HG02943 (cell line): Measurements from ENCODE around the gene SDR39U1.

ENCODE experiments used
- ATAC-seq: cut with Tn5 transposase; IDR thresholded peaks from one replicate; pipeline ENCODE4 v1.9.1; 2021; ENCODE audit warnings: mild to moderate bottlenecking, low read depth, moderate library complexity; ENCODE audit not compliant: unreplicated experiment

Gene SDR39U1

DNA sequence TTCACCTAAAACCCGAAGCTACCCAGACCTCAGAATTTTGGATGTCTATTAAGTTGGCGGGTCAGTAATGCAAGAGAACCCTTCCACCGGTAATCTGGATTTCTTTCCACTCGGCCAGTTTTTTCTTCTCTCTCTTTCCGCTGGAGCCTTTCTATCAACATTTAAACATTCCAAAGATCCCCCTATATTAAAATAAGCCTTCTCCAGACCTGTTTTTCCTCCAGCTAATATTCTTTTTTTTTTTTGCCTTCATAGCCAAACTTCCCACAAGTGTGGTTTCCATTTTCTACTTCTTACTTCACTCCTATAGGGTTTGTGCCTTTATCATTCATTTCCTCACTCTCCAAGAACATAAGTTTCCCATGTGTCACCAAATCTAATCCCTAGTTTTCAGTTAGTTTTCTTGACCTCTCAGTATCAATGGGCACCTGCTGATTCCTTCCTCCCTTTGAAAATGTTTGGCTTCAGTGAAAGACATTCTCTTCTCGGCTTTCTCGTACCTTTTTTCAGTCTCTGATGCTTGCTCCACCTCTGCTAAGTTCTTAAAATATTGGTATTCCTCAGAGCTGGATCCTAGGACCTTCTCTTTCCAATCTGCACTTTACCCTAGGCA lies 583 bp upstream of the SDR39U1 start:
- no peak for ATAC-seq

DNA sequence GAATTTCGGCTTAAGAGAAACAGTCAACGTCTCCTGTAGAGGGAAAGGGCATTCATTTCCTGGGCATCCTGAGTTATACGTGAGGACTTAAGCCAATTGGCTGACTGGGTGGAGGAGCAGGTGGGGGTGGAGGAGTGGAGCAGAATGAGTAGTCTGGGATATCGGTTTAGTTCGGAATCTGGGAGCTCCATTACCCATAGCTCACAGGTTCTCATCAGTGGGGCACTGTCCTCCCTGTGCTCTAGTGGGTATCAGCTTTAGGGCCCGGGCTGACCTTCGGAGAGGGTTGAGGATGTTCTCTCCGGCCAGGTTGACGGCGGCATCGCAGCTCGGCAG lies 704 bp downstream of the SDR39U1 start:
- no peak for ATAC-seq

DNA sequence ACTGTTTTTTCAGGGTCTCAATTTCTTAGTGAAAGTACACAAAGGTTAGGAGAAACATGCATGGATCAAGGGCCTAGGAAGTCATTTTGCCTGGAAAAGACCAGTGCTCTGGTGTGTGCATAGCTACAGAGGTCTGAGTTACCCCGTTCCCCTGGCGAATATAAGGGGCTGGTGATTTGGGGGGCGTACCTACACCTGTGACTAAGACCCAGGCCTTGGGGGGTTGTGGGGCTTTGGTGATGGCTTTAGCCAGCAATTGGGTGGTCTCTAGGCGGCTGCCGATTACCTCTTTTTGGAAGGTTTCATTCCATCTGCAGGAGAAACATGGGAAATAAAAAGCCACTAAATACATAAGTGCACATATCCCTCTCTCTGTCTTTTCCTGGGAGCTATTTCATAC lies 1.1 kb downstream of the SDR39U1 start:
- ATAC-seq = no peak

DNA sequence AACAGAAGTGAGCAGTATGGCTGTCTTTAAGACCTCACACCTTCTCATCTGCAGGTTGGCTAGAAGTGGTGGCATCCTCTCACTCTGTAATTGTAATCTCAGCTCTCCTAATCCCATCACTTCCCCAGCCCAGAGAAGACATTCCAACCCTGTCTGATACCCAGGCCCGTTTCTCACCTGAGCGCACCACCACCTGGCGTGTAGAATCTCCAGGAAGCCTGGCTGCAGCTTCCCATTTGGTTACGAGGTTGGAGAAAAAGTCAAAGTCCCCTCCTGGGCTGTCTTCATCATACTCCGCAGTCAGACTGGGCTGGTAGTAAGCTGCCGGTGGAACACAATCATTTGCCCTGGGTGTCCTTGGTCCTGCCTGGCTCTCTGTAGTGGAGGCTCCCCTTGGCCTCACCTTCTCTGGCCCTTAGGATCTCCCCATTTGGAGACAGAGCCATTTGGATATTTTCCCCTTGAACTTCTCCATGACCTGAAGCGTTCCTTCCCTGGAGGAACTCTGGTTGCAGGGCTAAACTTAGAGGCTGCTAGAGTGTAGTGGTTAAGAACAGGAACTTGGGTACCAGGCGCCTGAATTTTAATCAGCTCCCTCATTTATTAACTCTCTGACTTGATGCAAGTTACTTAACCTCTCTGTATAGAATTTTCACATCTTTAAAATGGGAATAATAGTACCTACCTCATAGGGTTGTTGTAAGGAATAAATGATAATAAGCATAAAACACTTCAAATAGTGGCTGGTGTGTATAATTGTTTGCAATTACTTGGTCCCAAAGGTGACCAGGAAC lies 1.8 kb downstream of the SDR39U1 start:
- ATAC-seq = no peak

DNA sequence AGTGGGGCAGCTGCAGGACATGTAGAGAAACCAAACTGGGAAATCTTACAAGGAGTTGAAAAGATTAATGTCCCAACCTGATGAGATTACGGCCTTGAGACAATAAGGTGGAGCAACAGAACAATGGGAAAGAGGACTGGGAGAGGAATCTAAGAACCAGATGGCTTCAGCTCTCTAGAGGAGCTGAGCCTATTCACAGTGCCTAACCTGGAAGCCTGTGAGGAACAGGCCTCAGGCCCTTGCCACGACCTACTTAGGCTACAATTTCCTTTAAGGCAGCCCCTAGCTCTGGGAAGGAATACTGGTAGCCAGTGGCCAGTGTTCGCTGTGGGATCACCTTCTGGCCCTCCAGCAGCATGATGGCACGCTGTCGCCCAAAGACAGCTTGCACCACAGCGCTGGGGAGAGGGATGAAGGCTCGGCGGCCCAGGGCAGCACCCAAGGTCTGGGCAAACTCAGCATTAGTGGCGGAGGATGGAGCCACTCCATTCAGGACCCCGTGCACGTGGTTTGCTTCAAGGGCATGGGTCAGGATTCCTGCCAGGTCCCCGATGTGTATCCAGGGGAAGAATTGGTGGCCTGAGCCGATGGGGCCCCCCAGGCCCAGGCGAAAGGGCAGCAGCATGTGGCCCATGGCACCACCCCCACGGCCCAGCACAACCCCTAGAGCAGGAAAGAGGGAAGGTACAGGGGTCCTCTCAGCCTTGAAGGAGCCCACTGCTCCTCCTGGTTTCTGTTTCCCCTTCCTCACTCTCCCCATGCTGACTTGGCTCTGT lies 2.6 kb downstream of the SDR39U1 start:
- ATAC-seq = no peak

DNA sequence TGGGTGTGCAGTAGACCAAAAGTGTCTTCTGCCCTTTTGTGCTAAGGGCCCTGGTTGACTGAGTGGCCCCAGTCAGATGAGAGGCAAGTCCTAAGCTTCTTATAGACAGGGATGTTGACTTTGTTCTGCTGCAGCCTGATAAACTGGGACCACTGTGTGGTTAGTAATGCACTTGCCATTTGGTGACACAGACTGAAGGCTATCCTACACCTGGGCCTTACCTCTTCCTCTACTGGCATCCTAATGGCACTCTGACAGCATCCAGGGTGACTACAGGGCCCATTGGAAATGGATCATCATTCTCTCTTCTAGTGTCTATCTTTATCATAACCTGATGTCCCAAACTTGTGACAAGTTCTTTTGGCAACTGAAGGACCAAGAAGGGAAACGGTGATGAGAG lies 3.3 kb downstream of the SDR39U1 start:
- ATAC-seq = no peak

DNA sequence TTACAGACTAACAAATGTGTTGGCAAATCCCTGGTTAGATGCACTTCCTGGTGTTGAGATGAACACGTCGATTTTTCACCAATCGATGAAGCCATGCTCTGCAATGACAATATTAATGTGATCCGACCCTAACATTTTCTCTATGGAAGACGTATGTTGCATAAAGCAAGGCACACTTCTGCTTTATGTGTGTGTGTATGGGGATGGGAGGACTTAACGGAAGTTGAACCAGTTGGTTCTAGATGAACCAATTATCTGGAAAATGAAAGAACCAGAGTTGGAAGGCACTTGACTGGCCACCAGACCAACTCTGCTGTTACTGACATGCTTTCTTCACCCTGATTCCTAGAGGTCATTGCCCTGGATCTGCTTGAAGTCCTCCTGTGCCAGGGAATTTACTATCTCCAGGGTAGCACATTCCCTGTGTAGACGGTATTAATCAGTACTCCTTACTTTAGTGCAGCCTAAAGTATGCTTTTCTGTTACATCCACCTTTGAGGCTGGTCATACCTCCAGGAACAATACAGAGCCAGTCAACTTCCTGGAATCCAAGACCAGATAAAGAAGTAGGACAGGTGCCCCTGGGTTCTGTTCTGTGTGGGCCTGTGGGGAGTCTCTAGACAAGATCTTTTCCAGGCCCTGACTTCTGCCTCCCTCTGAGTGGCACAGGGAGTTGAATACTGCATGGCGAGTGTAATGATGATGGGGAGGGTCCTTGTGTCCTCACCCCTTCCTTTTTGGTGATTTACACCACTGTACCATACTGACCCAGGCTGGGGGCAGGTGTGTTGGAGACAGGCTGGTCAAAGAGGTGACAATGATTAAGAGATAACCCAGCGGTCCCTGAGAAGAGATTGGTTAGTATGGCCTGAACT lies 4.1 kb downstream of the SDR39U1 start:
- ATAC-seq = no peak

DNA sequence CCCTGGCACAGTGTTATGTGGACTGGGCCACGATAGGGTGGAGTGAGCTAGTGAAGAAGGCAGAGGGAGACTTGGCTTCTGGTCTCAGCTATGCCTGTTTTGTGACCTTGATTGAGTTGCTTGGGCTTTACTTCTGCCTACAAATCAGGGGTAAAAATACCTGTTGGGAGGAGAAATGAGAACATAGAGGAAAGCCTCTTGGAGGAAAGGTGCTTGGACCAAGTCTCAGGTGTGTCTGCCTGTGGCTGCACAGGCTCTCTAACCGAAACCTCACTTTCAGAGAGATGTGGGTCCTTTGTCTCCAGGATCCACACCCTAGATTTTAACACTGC lies 4.9 kb downstream of the SDR39U1 start:
- ATAC-seq = no peak

DNA sequence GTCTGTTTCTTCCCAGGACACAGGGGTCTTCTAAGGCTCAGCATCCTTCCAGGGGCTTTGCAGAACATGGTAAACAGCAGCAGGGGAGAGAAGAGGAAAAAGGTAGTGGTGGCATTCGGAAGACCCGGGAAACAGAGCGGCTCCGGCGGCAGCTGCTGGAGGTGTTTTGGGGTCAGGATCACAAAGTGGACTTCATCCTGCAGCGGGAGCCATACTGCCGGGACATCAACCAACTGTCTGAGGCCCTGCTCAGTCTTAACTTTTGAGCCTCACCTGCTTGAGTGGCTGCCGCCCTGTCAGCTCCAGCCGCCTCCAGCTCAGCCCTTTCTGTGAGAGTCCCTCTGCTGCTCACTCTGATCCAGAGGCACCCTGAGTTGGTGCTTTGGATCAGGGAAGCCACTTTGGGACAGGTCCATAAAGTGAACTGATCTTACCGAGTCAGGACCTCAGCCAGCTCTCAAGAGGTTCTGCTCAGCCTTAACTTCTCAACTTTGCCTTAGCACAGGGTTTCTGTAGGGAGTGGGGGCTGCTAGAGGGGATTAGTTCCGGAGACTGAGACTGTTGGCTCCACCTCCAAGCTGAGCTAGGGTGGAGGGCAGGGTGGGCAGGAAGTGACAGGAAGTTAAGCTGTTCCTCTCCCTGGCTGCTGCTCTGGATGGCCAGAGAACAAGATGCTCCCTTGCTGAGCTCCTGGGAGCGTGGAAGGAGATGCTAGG lies 5.4 kb downstream of the SDR39U1 start:
- ATAC-seq = no peak

DNA sequence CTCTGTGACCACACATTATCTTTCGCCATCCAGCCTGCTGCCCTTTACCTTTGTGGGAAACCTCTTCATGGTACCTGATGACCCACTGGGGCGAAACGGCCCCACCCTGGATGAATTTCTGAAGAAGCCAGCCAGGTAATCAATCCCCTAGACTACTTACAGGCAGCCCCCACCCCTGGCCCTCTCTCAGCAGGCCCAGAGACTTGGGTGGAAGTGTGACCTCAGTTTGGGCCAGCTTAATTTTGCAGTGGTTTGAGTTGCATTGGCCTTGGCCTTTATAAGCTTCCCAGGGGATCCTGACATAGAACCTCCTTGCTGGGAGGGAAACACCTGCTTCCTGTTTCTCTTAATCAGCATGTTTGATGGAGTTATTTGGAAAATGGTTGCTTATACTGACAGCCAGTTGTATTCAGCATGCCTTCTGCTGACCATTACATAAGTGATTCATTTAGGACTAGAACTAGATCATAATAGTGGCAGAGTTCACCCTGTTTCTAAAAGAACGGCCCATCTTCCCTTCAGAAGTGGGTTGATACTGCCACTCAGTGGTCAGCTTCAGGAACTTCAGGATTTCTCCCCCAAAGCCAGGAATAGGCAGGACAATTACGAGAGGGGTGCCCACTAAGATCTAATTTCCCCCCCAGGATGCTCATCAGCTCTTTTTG lies 6.1 kb downstream of the SDR39U1 start:
- no peak for ATAC-seq

DNA sequence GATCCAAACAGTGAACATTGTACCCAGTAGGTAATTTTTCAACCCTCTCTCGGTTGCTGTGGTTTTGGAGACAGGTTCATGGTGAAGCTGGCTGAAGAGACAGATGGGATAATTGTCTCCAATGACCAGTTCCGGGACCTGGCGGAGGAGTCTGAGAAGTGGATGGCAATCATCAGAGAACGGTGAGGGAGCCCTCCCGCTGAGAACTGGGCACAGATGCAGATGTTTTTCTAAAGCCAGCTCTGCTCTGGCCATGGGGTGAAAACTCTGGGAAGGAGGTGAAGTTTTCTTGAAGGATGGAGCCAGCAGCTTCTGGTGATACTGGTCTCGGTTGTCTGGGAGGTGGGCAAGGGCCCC lies 6.6 kb downstream of the SDR39U1 start:
- no peak for ATAC-seq

DNA sequence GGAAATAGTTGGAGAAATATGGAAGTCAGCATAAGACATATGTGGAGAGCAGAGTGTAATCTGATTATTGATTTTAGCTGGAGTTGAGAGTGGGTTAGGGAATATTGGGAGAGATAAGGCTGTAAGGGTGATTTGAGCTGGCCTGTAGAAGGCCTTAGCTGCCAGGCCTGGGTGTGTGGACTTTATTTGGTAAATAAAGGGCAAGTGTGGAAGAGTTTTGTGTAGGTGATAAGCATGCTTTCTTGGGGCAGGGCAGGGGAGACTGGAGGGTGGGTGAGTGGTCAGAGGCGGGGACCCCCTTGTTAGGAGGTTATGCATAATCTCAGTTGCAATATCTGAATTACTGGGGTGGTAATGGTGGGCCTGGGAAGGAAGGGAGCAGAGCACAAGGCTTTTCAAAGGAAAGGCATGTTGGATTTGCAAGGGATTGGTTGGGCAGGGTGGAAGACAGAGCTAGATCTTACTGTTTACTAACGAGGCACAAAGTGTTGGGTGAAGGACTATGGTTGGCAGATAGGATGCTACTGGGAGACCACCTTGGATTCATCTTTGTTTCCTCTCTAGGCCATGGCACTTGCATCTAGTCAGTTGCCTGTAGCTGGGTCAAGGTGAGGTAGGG lies 7.3 kb downstream of the SDR39U1 start:
- no peak for ATAC-seq

DNA sequence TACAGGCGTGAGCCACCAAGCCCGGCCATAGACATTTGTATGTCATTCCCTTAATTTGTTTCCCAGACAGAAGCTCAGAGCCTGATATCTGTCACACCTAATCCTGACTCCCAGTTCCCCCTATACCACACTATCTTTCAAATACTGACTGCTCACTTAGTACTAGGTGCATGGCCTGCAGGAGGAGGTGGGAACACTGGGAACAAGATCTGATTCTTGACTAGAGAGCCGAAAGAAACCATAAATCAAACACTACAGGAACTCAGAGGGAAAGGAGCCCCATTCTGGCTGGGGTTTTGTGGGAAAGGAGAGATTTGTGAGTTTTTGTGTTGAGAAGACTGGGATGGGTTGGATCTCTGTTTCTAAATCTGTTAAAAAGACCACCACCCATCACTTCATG lies 7.9 kb downstream of the SDR39U1 start:
- no peak for ATAC-seq

DNA sequence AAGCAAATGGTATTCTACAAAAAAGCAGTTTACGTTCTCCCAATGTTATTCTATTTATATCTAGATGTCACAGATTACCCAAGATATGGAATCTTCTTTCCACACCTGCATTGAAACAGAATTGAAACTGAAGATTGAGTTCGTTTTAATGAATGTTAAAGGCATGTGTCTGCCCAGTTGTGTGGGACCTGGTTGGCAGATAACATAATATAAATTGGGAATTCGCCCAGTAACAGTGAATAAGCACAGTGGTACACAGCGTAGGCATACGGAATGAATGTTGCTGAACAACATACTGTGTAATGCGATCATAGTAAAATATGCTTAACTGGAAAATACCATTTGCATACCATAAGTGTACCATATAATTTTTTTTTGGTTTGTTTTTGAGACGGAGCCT lies 8.5 kb downstream of the SDR39U1 start:
- ATAC-seq = no peak

DNA sequence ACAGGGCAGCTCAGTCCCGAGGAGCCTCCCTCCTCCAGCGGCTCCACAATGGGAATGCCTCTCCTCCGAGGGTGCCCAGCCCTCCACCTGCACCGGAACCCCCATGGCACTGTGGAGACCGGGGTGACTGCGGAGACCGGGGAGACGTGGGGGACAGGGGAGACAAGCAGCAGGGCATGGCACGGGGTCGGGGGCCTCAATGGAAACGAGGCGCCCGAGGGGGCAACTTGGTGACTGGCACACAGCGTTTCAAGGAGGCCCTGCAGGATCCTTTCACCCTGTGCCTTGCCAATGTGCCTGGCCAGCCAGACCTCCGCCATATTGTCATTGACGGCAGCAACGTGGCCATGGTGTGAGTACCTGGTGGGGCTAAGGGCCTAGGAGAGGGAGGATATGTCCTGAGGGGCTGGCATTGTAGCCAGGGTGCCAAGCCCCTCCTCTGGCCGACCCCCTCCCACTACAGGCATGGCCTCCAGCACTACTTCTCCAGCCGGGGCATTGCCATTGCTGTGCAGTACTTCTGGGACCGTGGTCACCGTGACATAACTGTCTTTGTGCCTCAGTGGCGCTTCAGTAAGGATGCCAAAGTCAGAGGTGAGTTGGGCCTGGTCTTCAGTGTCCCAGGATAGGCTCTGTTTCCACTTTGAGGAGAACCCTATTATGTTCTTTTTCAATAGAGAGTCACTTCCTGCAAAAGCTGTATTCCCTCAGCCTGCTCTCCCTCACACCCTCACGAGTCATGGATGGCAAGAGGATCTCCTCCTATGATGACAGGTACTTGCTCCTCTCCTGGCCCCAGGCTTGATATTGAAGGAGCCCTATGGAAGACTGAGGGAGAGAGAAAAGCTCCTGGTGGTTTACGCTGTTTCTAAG lies 10.1 kb downstream of the SDR39U1 start:
- ATAC-seq = no peak

DNA sequence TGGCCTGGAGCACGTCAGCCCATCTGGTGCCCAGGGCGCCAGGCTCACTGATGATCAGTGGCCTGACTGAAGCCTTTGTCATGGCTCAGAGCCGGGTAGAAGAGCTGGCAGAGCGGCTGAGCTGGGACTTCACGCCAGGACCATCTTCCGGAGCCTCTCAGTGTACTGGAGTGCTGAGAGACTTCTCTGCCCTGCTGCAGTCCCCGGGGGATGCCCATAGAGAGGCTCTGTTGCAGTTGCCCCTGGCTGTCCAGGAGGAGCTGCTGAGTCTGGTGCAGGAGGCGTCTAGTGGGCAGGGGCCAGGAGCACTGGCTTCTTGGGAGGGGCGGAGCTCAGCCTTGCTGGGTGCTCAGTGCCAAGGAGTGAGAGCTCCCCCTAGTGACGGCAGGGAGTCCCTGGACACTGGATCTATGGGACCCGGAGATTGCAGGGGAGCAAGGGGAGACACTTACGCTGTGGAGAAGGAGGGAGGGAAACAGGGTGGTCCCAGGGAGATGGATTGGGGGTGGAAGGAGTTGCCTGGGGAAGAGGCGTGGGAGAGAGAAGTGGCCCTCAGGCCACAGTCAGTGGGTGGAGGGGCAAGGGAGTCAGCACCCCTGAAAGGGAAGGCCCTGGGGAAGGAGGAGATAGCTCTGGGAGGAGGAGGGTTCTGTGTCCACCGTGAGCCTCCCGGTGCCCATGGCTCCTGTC lies 10.9 kb downstream of the SDR39U1 start:
- no peak for ATAC-seq

DNA sequence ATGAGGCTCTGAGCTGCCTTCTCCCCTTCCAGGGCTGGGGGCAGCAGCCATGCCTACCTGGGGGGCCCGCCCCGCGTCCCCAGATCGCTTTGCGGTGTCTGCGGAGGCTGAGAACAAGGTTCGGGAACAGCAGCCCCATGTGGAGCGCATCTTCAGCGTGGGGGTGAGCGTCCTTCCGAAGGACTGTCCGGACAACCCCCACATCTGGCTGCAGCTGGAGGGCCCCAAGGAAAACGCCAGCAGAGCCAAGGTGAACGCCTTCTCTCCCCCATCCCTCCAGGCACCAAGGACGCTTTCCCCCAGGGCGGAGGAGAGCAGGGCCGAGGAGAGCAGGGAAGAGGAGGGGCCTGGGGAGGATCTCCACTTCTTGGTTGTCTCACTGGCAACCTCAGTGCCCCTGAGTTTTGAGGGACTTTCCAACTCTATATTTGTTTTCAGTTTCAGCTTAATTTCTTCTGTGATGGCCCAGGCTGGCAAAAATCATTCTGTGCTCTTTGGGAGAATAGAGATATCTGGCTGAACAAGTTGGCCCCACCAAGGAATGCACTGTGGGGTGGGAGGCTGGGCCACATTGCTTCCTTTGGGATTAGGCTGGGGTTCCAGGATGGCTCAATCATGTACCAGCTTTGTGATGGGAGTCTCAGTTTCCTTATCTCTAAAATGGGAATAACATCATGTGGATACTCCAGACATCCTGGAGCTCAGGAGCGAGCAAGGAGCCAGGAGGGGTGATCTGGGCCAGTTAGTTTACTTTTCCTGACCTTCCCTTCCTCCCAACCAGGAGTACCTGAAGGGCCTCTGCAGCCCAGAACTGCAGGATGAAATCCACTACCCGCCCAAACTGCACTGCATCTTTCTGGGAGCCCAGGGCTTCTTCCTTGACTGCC lies 11.7 kb downstream of the SDR39U1 start:
- peak; percentile 31 for ATAC-seq
